CD14-positive monocyte (primary cell): ENCODE data around the gene IL18. TPM values are rescaled to one million over a fixed set of nuclear protein-coding genes. Genes with fewer than 3 reads are reported as not detected.
A peak's percentile ranks its signal among the peaks of the same experiment; 100 is the strongest.

Experiments used
- DNase-seq, 3 donors: peaks; one replicate each; pipeline ENCODE4 v3.0.0-alpha.2; 2011 to 2022
- H2AFZ ChIP-seq: 2 replicates; pipeline ENCODE4 v1.6.0; 2012; ENCODE audit warnings: mild to moderate bottlenecking, low read depth, low read length, inconsistent platforms; ENCODE audit not compliant: insufficient read depth, poor library complexity, severe bottlenecking
- H3K27ac ChIP-seq, 2 donors: 1 replicate in 1 of 2; 2 replicates in 1 of 2; pipeline ENCODE4 v1.5.1; 2012 to 2013; ENCODE audit warnings: low read length in 2 of 2, control low read depth in 1 of 2, inconsistent platforms in 1 of 2, low read depth in 1 of 2, mild to moderate bottlenecking in 1 of 2
- H3K27me3 ChIP-seq, 2 donors: one replicate each; pipeline versions ENCODE4 v1.6.0 to v1.6.1; 2011 to 2013; ENCODE audit warnings: low read length in 2 of 2; ENCODE audit not compliant: control insufficient read depth in 2 of 2, insufficient read depth in 2 of 2
- H3K36me3 ChIP-seq, 2 donors: replicated peaks in 1 of 2; 1 replicate in 1 of 2; 2 replicates in 1 of 2; pipeline versions ENCODE4 v1.5.1 to v1.6.1; 2012 to 2013; ENCODE audit warnings: low read length in 2 of 2, control low read depth in 1 of 2, inconsistent platforms in 1 of 2, mild to moderate bottlenecking in 1 of 2; ENCODE audit not compliant: insufficient read depth in 2 of 2, control insufficient read depth in 1 of 2
- H3K4me1 ChIP-seq, 2 donors: 1 replicate in 1 of 2; 2 replicates in 1 of 2; pipeline versions ENCODE4 v1.5.1 to v1.6.1; 2012 to 2013; ENCODE audit warnings: low read length in 2 of 2, control low read depth in 1 of 2, inconsistent platforms in 1 of 2, mild to moderate bottlenecking in 1 of 2, moderate library complexity in 1 of 2; ENCODE audit not compliant: insufficient read depth in 2 of 2, control insufficient read depth in 1 of 2
- H3K4me2 ChIP-seq: replicated peaks from 2 replicates; pipeline ENCODE3; 2012; ENCODE audit warnings: low read length, moderate library complexity, mild to moderate bottlenecking; ENCODE audit not compliant: poor library complexity, severe bottlenecking; ENCODE audit errors: extremely low read depth
- H3K4me3 ChIP-seq, 3 experiments: fragments of 200-600 bp in 1 of 3; sonication (generic) in 1 of 3; replicated peaks in 1 of 3; 1 replicate in 2 of 3; 2 replicates in 1 of 3; pipeline ENCODE4 v1.5.1; 2011 to 2013; ENCODE audit warnings: low read length in 3 of 3, mild to moderate bottlenecking in 3 of 3, control low read depth in 2 of 3, low read depth in 2 of 3, inconsistent platforms in 1 of 3, moderate library complexity in 1 of 3
- H3K79me2 ChIP-seq: 2 replicates; pipeline ENCODE4 v1.6.0; 2012; ENCODE audit warnings: mild to moderate bottlenecking, control low read depth, inconsistent platforms, low read length, moderate library complexity; ENCODE audit not compliant: insufficient read depth
- H3K9ac ChIP-seq: 2 replicates; pipeline ENCODE4 v1.6.0; 2017; ENCODE audit warnings: low read length, mild to moderate bottlenecking; ENCODE audit not compliant: insufficient read depth, poor library complexity, severe bottlenecking
- H3K9me3 ChIP-seq, 2 donors: replicated peaks in 1 of 2; 1 replicate in 1 of 2; 2 replicates in 1 of 2; pipeline versions ENCODE4 v1.5.1 to v1.6.1; 2012 to 2013; ENCODE audit warnings: low read length in 2 of 2, control low read depth in 1 of 2; ENCODE audit not compliant: control insufficient read depth in 1 of 2, insufficient read depth in 1 of 2
- H4K20me1 ChIP-seq: 2 replicates; pipeline ENCODE4 v1.6.0; 2012; ENCODE audit warnings: mild to moderate bottlenecking, low read length, control low read depth, moderate library complexity; ENCODE audit not compliant: insufficient read depth
- H3K27ac Mint-ChIP-seq, 7 donors: one replicate each; pipeline ENCODE4 v1.8.0; 2020; ENCODE audit warnings: mild to moderate bottlenecking in 7 of 7, mixed read lengths in 7 of 7, moderate library complexity in 6 of 7, inconsistent platforms in 2 of 7
- H3K27me3 Mint-ChIP-seq, 3 donors: one replicate each; pipeline ENCODE4 v1.8.0; 2021 to 2022; ENCODE audit warnings: low read depth in 3 of 3, mild to moderate bottlenecking in 3 of 3, mixed read lengths in 3 of 3, moderate library complexity in 3 of 3, inconsistent platforms in 1 of 3
- H3K36me3 Mint-ChIP-seq, 2 donors: one replicate each; pipeline ENCODE4 v1.8.0; 2020; ENCODE audit warnings: mixed read lengths in 2 of 2, inconsistent platforms in 1 of 2, mild to moderate bottlenecking in 1 of 2
- H3K4me1 Mint-ChIP-seq: one replicate; pipeline ENCODE4 v1.8.0; 2020; ENCODE audit warnings: mild to moderate bottlenecking, mixed read lengths
- H3K4me3 Mint-ChIP-seq, 2 donors: one replicate each; pipeline ENCODE4 v1.8.0; 2020; ENCODE audit warnings: mild to moderate bottlenecking in 2 of 2, mixed read lengths in 2 of 2, moderate library complexity in 1 of 2
- H3K9me3 Mint-ChIP-seq, 7 donors: one replicate each; pipeline ENCODE4 v1.8.0; 2020 to 2022; ENCODE audit warnings: mixed read lengths in 7 of 7, mild to moderate bottlenecking in 6 of 7, moderate library complexity in 6 of 7, inconsistent platforms in 2 of 7
- CTCF ChIP-seq: fragments of 200-600 bp; IDR thresholded peaks from one replicate; pipeline ENCODE4 v1.8.0; 2022; ENCODE audit warnings: antibody characterized with exemption, mild to moderate bottlenecking
- WGBS: methylation state at CpG from one replicate; pipeline ENCODE4 v1.1.5; 2013; ENCODE audit warnings: missing lambda C conversion rate; ENCODE audit not compliant: insufficient coverage; 5-methylcytosine and 5-hydroxymethylcytosine counted together
- intact Hi-C, 2 donors: fragments of 100-400 bp; cut with micrococcal nuclease; formaldehyde crosslinking; loops; one replicate each; pipeline versions ENCODE4 v1.15.0 to v1.15.1; 2023
- polyA plus RNA-seq, 3 donors: library from polyadenylated mRNA; depleted of rRNA in 1 of 3; unstranded in 2 of 3; stranded (reverse) in 1 of 3; fragments of 300-500 nt in 2 of 3; fragments of >200 nt in 1 of 3; fragmentation: Illumina TruSeq in 2 of 3; gene quantifications; 1 replicate in 2 of 3; 2 replicates in 1 of 3; pipeline ENCODE4 v1.2.3, GENCODE V29; 2012 to 2021

The IL18 gene
- polyA plus RNA-seq, 3 donors: 11.7 to 16.2 (median 16.1) TPM

GRCh38 chr11:112175599-112175952, 11.7 kb upstream of the IL18 start:
- WGBS: 0% methylated on average over 2 of the region's 4 CpGs
- Histone ChIP-seq H2AFZ (peak overlapping the region; percentile 10), H3K79me2 (no peaks in the 10 kb centered on the region), H3K4me2 (peak overlapping the region; percentile 52), H3K36me3 (no peaks in the 10 kb centered on the region), H3K9me3 (no peaks in the 10 kb centered on the region), H3K27ac (peak overlapping the region; percentile 7 to 54), H4K20me1 (no peaks in the 10 kb centered on the region), H3K4me3 (peak overlapping the region in 1 of 3 experiments; percentile 49), H3K27me3 (no peaks in the 10 kb centered on the region), H3K9ac (no peak overlapping the region), H3K4me1 (peaks cover 30 to 33% of the 10 kb centered on the region in 2 donors)
- peaks cover 0 to 2% (median 1%) of the 10 kb centered on the region in 3 donors for H3K27me3 Mint-ChIP-seq
- DNase-seq: no peak
- H3K9me3 Mint-ChIP-seq: no peaks in the 10 kb centered on the region
- H3K4me1 Mint-ChIP-seq: peaks cover 35% of the 10 kb centered on the region
- intact Hi-C loops: loop anchor here (5.0 to 10.0 kb wide), 2 partner anchors 49 to 63 kb away; partner anchors contain the start of gene PTS (in 1 of the 2)
- no peak for TF ChIP-seq CTCF
- H3K36me3 Mint-ChIP-seq: no peaks in the 10 kb centered on the region
- H3K4me3 Mint-ChIP-seq: peak overlapping the region; percentile 67 to 85
- peak overlapping the region in 6 of 7 donors; percentile 83 to 90 (median 86) for H3K27ac Mint-ChIP-seq

GRCh38 chr11:112174789-112175598, 11.1 kb upstream of the IL18 start, which contains the start of gene BCO2:
BCO2 (plus strand) TSS chr11:112175512; CDS start chr11:112175602, 90 bp downstream.
- no peaks in the 10 kb centered on the region for H4K20me1 ChIP-seq
- peak within 1 kb of the TSS; percentile 52 for H3K4me2 ChIP-seq
- H3K4me1 Mint-ChIP-seq: peaks cover 34% of the 10 kb centered on the region
- H3K4me3 ChIP-seq: peak within 1 kb of the TSS in 2 of 3 experiments; percentile 3 to 49
- peaks cover 0 to 2% (median 1%) of the 10 kb centered on the region in 3 donors for H3K27me3 Mint-ChIP-seq
- intact Hi-C loops: loop anchor here (5.0 to 10.0 kb wide), 2 partner anchors 50 to 63 kb away; partner anchors contain the start of gene PTS (in 1 of the 2)
- H3K9ac ChIP-seq: no peak within 1 kb of the TSS
- TF ChIP-seq CTCF: peak; percentile 100
- no peaks in the 10 kb centered on the region for H3K9me3 ChIP-seq
- WGBS: 13% methylated on average over 8 of the region's 11 CpGs
- H3K27me3 ChIP-seq: no peaks in the 10 kb centered on the region
- H2AFZ ChIP-seq: peak within 1 kb of the TSS; percentile 10
- DNase-seq: peak; percentile 88 to 92 (median 91)
- H3K27ac Mint-ChIP-seq: peak within 1 kb of the TSS; percentile 82 to 90 (median 86)
- no peaks in the 10 kb centered on the region for H3K36me3 ChIP-seq
- no peaks in the 10 kb centered on the region for H3K36me3 Mint-ChIP-seq
- H3K27ac ChIP-seq: peak within 1 kb of the TSS; percentile 7 to 54
- H3K4me3 Mint-ChIP-seq: peak within 1 kb of the TSS; percentile 67 to 85
- H3K9me3 Mint-ChIP-seq: no peaks in the 10 kb centered on the region
- peaks cover 30 to 31% of the 10 kb centered on the region in 2 donors for H3K4me1 ChIP-seq
- H3K79me2 ChIP-seq: no peaks in the 10 kb centered on the region
